ENCODE results near the gene DISP3.

Gene DISP3

DNA sequence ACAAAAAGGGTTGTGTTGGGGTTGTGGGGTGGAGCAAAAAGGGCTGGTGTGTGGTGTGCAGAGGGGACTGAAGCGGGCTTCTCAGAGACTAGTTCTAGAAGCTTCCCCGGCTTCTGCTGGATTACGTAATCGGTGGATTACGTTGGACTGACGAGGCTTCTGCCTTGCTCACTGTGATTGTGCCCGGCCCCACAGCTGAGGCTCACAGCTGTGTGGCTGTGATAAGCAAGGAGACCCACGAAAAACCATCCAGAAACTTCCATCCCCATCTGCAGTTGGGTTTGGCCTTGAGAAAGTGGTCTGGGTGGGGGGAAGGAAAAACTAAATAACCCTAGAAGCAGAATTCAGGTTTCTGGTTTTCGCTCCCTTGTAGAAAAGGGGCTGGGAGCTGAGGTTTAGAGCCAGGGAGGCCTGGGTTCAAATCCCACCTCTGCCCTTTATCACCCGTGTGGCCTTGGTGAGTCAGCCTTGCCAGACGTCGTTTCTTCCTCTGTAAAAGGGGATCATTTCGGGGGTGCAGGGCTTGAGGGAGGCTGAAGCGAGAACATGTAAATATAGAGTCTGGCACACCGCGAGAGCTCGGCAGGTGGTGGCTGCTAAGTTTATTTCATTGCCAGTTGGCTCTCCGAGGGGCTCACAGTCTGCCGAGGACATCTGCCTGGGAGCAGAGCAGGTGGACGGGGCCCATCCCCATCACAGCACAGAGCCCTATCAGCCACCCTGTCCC, 30.4 kb upstream of the DISP3 start:
- no peak overlapping the region for H3K27ac ChIP-seq
- TF ChIP-seq ZFX (IDR thresholded peaks at IDR 0.05; ENCODE audit: borderline replicate concordance), result no peak
- TF ChIP-seq, protein P1, sequence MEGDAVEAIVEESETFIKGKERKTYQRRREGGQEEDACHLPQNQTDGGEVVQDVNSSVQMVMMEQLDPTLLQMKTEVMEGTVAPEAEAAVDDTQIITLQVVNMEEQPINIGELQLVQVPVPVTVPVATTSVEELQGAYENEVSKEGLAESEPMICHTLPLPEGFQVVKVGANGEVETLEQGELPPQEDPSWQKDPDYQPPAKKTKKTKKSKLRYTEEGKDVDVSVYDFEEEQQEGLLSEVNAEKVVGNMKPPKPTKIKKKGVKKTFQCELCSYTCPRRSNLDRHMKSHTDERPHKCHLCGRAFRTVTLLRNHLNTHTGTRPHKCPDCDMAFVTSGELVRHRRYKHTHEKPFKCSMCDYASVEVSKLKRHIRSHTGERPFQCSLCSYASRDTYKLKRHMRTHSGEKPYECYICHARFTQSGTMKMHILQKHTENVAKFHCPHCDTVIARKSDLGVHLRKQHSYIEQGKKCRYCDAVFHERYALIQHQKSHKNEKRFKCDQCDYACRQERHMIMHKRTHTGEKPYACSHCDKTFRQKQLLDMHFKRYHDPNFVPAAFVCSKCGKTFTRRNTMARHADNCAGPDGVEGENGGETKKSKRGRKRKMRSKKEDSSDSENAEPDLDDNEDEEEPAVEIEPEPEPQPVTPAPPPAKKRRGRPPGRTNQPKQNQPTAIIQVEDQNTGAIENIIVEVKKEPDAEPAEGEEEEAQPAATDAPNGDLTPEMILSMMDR (IDR thresholded peaks at IDR 0.05), result no peak

DNA sequence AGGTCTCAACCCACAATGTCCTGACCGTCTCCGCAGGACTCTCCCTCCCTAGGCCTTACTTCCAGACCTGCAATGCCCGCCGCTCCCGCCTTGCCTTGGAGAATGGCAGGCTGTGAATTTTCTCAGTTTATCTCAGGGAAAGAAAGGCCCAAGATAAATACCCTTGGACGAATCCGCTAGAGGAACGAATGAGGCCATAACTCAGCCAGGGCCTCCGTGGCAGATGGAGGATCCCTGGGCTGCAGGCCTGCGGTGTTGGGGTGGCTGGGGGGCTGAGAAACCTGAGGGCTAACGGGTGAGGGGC, 29.9 kb upstream of the DISP3 start:
- H3K27ac ChIP-seq, result no peak overlapping the region
- no peak for TF ChIP-seq ZFX (IDR thresholded peaks at IDR 0.05; ENCODE audit: borderline replicate concordance)
- TF ChIP-seq, protein P1 (IDR thresholded peaks at IDR 0.05), result no peak

DNA sequence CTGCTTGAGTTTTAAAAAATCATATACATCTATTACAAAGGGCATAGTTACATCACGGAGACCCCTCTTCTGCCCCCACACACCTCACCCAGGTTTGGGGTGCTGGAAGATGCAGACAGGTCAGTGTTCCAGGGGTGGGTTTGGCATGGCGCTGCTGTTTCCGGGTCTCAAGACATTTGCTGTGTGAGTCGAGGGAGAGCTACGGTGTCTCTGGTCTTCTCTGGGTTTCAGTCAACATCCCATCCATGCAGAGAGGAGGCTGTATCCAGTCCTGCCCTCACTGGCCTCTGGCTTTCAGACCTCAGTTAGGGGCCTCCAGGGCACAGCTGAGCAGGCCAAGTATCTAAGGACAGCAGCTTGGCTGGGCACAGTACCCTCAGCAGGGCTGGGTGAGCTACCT, 28.6 kb upstream of the DISP3 start:
- TF ChIP-seq, protein P1 (IDR thresholded peaks at IDR 0.05), result no peak
- no peak for TF ChIP-seq ZFX (IDR thresholded peaks at IDR 0.05; ENCODE audit: borderline replicate concordance)
- no peak overlapping the region for H3K27ac ChIP-seq

DNA sequence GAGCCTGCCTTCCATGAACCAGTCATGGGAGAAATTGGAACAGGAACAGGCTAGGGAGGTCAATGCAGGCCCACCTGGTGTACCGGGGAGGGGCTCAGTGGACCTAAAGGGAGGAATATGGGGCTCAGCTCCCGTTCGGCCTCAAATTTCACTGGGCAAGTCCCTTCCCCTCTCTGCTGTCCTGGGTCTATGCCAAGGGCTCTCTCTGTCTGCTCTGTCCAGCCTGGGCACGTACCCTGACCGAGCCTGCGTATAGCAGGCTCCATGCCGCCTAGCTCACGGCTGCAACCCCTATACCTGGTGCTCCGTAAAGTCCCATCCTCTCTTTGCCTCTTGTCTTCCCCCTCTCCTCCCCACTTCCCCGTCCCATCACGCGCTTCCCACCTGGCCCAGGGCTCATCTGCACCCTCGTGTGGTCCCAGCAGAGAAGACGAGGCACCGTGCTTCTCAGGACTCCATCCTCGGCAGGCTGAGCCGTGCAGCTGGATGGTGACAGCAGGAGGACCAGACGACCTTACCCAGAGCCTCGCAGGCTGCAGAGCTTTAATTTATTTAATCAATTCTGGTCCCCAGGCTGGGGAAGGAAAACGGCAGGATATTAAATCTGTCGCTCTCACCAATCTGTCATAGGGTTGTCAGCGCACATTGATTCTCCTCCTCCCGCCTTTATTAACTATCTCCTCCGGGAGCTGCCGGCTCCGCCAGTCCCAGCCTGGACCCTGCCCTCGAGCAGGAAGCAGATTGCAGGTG, 25.0 kb upstream of the DISP3 start:
- H3K27ac ChIP-seq, result no peak overlapping the region
- TF ChIP-seq, protein P1 (IDR thresholded peaks at IDR 0.05), result no peak
- TF ChIP-seq ZFX (IDR thresholded peaks at IDR 0.05; ENCODE audit: borderline replicate concordance), result no peak

DNA sequence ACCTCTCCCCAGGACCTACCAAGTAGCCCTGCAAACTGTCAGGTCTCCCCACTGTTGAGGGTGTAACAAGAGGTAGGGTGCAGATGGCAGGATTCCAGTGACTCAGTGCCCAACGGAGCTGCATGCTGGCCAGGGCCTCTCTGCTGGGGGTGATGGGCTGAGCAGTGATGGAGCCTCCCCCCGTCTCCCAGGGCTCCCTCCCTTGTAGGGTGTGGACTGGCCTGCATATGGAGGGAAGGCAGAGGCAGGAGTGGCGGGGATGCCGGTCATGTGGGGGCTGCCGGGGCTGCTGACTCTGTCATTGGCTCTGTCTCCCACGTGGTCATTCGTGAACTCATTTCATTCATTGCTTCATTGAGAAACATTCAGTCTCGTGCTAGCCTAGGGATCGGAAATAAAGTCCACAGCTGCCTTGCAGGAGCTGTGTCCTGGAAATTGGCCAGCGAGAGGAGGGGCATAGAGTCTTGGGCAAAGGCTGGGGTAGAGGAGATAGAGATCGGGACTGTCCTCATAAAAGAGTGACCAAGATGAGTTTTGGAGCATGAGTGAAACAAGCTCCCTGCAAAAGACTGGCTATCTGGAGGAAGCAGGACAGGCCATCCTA, 22.9 kb upstream of the DISP3 start:
- TF ChIP-seq, protein P1 (IDR thresholded peaks at IDR 0.05), result no peak
- TF ChIP-seq ZFX (IDR thresholded peaks at IDR 0.05; ENCODE audit: borderline replicate concordance), result no peak
- H3K27ac ChIP-seq, result no peak overlapping the region

DNA sequence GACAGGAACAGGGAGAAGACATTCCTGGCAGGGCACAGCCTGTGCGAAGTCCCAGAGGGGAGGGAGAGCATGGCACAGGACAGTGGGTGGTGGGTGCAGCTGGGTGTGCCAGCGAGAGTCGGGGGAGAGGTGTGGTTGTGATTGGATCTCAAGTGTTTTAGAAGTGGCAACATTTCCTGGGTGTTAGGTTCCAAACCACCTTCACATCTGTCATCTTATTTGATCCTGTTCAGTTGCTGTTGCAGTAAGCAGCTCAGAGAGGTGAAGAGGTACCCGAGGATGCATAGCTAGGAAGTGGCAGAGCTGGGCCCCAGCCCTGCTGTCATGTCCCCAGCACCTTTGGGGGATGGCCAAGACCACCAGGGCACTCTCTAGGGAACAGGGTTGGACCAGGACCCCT, 22.0 kb upstream of the DISP3 start:
- no peak for TF ChIP-seq ZFX (IDR thresholded peaks at IDR 0.05; ENCODE audit: borderline replicate concordance)
- TF ChIP-seq, protein P1 (IDR thresholded peaks at IDR 0.05), result no peak
- H3K27ac ChIP-seq, result no peak overlapping the region

DNA sequence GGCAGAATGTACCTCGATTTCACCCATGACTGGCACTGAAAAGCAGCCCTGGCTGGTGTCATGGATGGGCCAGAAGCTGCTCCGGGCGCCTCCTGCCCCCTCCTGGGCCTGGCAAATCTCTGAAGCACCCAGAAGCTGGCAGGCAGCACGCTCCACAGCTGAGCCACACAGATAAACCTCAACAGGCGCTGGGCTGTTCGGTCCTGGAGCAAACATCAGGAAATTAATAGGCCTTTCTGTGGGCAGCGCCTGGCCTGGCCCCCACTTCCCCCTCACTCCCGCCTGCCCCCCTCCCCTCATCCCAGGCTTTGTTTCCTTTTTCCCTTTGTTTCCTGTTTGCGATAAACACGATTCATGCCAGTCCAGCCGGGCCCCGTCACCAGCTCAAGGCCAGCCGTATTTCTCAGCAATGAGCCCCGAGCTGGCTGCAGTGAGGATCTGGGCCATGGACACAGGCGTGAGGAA, 20.1 kb upstream of the DISP3 start:
- no peak overlapping the region for H3K27ac ChIP-seq

More for the DNA sequence above, 20.1 kb upstream of the DISP3 start:
- TF ChIP-seq ZFX (IDR thresholded peaks at IDR 0.05; ENCODE audit: borderline replicate concordance), result no peak
- TF ChIP-seq, protein P1 (IDR thresholded peaks at IDR 0.05), result no peak

Data from 22Rv1 (cell line).